Esophagus squamous epithelium (tissue), 5 donors: ENCODE measurements around the gene RREB1. TPM values are rescaled to one million over a fixed set of nuclear protein-coding genes. Genes with fewer than 3 reads are reported as not detected.

Experiments used
- DNase-seq: peaks from one replicate; lab custom pipeline; 2025; lab: John Stamatoyannopoulos, UW
- H3K27ac ChIP-seq, 4 donors: fragments of 200-600 bp; sonication (generic); one replicate each; pipeline ENCODE4 v1.5.1; 2016 to 2019; ENCODE audit warnings: mild to moderate bottlenecking in 1 of 4
- H3K27me3 ChIP-seq, 4 donors: fragments of 200-600 bp; sonication (generic); 1 replicate in 3 of 4; 2 replicates in 1 of 4; pipeline versions ENCODE4 v1.5.1 to v1.6.0; 2017 to 2021; ENCODE audit warnings: antibody characterized with exemption in 1 of 4
- H3K36me3 ChIP-seq, 3 donors: fragments of 200-600 bp; sonication (generic); one replicate each; pipeline ENCODE4 v1.5.1; 2016 to 2019
- H3K4me1 ChIP-seq, 3 donors: fragments of 200-600 bp; sonication (generic); one replicate each; pipeline ENCODE4 v1.5.1; 2017 to 2019
- H3K4me3 ChIP-seq, 4 donors: fragments of 200-600 bp; sonication (generic); 1 replicate in 3 of 4; 2 replicates in 1 of 4; pipeline ENCODE4 v1.5.1; 2016 to 2019; ENCODE audit warnings: mild to moderate bottlenecking in 2 of 4, moderate library complexity in 1 of 4
- H3K9me3 ChIP-seq, 3 donors: fragments of 200-600 bp; sonication (generic); one replicate each; pipeline ENCODE4 v1.5.1; 2016 to 2019
- POLR2A ChIP-seq, 4 donors: fragments of 450-650 bp; IDR thresholded peaks; one replicate each; pipeline ENCODE4 v1.6.1; 2017; ENCODE audit warnings: antibody characterized with exemption in 4 of 4, mild to moderate bottlenecking in 4 of 4, moderate library complexity in 3 of 4
- WGBS, 2 donors: methylation state at CpG; one replicate each; pipeline ENCODE4 v1.1.5; 2018; 5-methylcytosine and 5-hydroxymethylcytosine counted together
- intact Hi-C: fragments of 100-400 bp; cut with DNase I; formaldehyde crosslinking; loops from one replicate; pipeline ENCODE4 v1.15.0; 2022
- total RNA-seq, 4 donors: library from RNA; depleted of rRNA; stranded (reverse); fragments of >200 nt; gene quantifications; one replicate each; pipeline ENCODE4 v1.1.0, GENCODE V29; 2016
- TF ChIP-seq, protein P1 (sequence below), 6 experiments: fragments of 450-650 bp in 4 of 6; fragments of 200-600 bp in 2 of 6; sonication (generic) in 2 of 6; IDR thresholded peaks; one replicate each; pipeline ENCODE4 v1.5.1; 2016 to 2019; ENCODE audit warnings: antibody characterized with exemption in 6 of 6, mild to moderate bottlenecking in 4 of 6, moderate library complexity in 4 of 6
- donor health status: DM: yes; HTN: yes; CAD: no.

The RREB1 gene
- total RNA-seq, 4 donors from 2014 or later = 41.7 to 79.6 (median 57.5) TPM

GRCh38 chr6:7121700-7122241 is 14.0 kb downstream of the RREB1 start:
- Histone ChIP-seq H3K27ac (peak overlapping the region in 3 of 4 donors; percentile 2 to 99 (median 97)), H3K27me3 (no peaks in the 10 kb centered on the region), H3K9me3 (no peaks in the 10 kb centered on the region), H3K36me3 (peaks cover 0 to 48% (median 0%) of the 10 kb centered on the region in 3 donors), H3K4me1 (peaks cover under 1 to 82% (median 28%) of the 10 kb centered on the region in 3 donors), H3K4me3 (no peak overlapping the region)
- no peak for TF ChIP-seq POLR2A (IDR thresholded peaks at IDR 0.05)
- TF ChIP-seq, protein P1, sequence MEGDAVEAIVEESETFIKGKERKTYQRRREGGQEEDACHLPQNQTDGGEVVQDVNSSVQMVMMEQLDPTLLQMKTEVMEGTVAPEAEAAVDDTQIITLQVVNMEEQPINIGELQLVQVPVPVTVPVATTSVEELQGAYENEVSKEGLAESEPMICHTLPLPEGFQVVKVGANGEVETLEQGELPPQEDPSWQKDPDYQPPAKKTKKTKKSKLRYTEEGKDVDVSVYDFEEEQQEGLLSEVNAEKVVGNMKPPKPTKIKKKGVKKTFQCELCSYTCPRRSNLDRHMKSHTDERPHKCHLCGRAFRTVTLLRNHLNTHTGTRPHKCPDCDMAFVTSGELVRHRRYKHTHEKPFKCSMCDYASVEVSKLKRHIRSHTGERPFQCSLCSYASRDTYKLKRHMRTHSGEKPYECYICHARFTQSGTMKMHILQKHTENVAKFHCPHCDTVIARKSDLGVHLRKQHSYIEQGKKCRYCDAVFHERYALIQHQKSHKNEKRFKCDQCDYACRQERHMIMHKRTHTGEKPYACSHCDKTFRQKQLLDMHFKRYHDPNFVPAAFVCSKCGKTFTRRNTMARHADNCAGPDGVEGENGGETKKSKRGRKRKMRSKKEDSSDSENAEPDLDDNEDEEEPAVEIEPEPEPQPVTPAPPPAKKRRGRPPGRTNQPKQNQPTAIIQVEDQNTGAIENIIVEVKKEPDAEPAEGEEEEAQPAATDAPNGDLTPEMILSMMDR (IDR thresholded peaks at IDR 0.05) = no peak
- intact Hi-C loops = no loop called here
- no peak for DNase-seq
- 78 to 83% methylated on average over 5 to 7 of the region's 7 CpGs for whole genome bisulfite sequencing, 2 donors

GRCh38 chr6:7122684-7123083 is 14.9 kb downstream of the RREB1 start:
- no peak for DNase-seq
- Histone ChIP-seq H3K27me3 (no peaks in the 10 kb centered on the region), H3K4me3 (no peak overlapping the region), H3K9me3 (no peaks in the 10 kb centered on the region), H3K4me1 (peaks cover 0 to 82% (median 32%) of the 10 kb centered on the region in 3 donors), H3K36me3 (peaks cover 0 to 51% (median 0%) of the 10 kb centered on the region in 3 donors), H3K27ac (peak overlapping the region in 2 of 4 donors; percentile 42 to 99)
- 95 to 98% methylated on average over 3 of the region's 3 CpGs for WGBS, 2 donors
- TF ChIP-seq POLR2A (IDR thresholded peaks at IDR 0.05) = no peak
- TF ChIP-seq, protein P1 (IDR thresholded peaks at IDR 0.05) = no peak
- intact Hi-C loops = no loop called here

GRCh38 chr6:7124114-7124513 is 16.4 kb downstream of the RREB1 start:
- peak overlapping the region in 3 of 4 donors; percentile 12 to 93 (median 90) for H3K27ac ChIP-seq
- H3K36me3 ChIP-seq = peaks cover 0 to 51% (median 0%) of the 10 kb centered on the region in 3 donors
- H3K9me3 ChIP-seq = no peaks in the 10 kb centered on the region
- H3K4me1 ChIP-seq = peaks cover 1 to 82% (median 38%) of the 10 kb centered on the region in 3 donors
- H3K4me3 ChIP-seq = no peak overlapping the region
- no peaks in the 10 kb centered on the region for H3K27me3 ChIP-seq
- TF ChIP-seq, protein P1 (IDR thresholded peaks at IDR 0.05) = no peak
- no peak for TF ChIP-seq POLR2A (IDR thresholded peaks at IDR 0.05)
- intact Hi-C loops = no loop called here
- DNase-seq = no peak
- 73 to 75% methylated on average over 3 to 4 of the region's 4 CpGs for WGBS, 2 donors

DNA sequence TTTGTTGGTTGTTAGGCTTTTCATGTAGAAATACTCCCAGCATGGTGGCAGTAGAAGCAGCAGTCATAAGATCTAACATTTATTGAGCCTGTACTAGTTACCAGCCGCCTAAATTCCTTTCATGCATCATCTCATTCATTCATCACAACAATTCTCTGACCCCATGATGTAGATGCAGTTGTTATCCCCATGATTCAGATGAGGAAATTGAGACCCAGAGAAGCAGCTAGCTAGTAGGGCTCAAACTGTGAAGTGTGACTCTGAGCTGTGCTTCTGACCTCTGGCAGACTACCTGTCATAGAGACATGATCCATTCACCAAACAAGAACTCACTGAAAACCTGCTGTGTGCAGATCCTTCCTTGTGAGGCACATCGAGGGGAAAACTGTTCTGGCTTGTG is 16.9 kb downstream of the RREB1 start:
- H3K36me3 ChIP-seq = peaks cover 0 to 51% (median 0%) of the 10 kb centered on the region in 3 donors
- WGBS, 2 donors = 40 to 70% methylated on average over 2 of the region's 2 CpGs
- no peak overlapping the region for H3K4me3 ChIP-seq
- no peaks in the 10 kb centered on the region for H3K27me3 ChIP-seq
- intact Hi-C loops = no loop called here
- H3K4me1 ChIP-seq = peaks cover 6 to 82% (median 37%) of the 10 kb centered on the region in 3 donors
- TF ChIP-seq, protein P1 (IDR thresholded peaks at IDR 0.05) = no peak
- TF ChIP-seq POLR2A (IDR thresholded peaks at IDR 0.05) = no peak
- no peaks in the 10 kb centered on the region for H3K9me3 ChIP-seq
- DNase-seq = no peak
- H3K27ac ChIP-seq = peak overlapping the region; percentile 50 to 93 (median 80)

GRCh38 chr6:7125290-7125689 is 17.5 kb downstream of the RREB1 start:
- 87 to 100% methylated on average over 1 of the region's 1 CpG for WGBS, 2 donors
- H3K27ac ChIP-seq = peak overlapping the region; percentile 50 to 93 (median 80)
- peaks cover 0 to 51% (median 0%) of the 10 kb centered on the region in 3 donors for H3K36me3 ChIP-seq
- no peaks in the 10 kb centered on the region for H3K27me3 ChIP-seq
- H3K9me3 ChIP-seq = no peaks in the 10 kb centered on the region
- no peak overlapping the region for H3K4me3 ChIP-seq
- peaks cover 7 to 82% (median 42%) of the 10 kb centered on the region in 3 donors for H3K4me1 ChIP-seq
- no peak for TF ChIP-seq POLR2A (IDR thresholded peaks at IDR 0.05)
- TF ChIP-seq, protein P1 (IDR thresholded peaks at IDR 0.05) = no peak
- intact Hi-C loops = no loop called here
- DNase-seq = no peak
